H1 (cell line): ENCODE measurements around the gene CBFB. TPM values are rescaled to one million over a fixed set of nuclear protein-coding genes. Genes with fewer than 3 reads are reported as not detected.

Experiments
- GABPA ChIP-seq: IDR thresholded peaks from 2 replicates; pipeline ENCODE4 v1.6.1; 2011; ENCODE audit warnings: mild to moderate bottlenecking, low read length, moderate library complexity, borderline replicate concordance; ENCODE audit not compliant: insufficient read depth
- HDAC2 ChIP-seq, 2 experiments: fragments of 300-600 bp in 1 of 2; sonication (generic) in 1 of 2; IDR thresholded peaks; 2 replicates each; pipeline ENCODE4 v1.6.1; 2011 to 2012; ENCODE audit warnings: low read depth in 2 of 2, low read length in 2 of 2, mild to moderate bottlenecking in 2 of 2, moderate library complexity in 2 of 2, borderline replicate concordance in 1 of 2, inconsistent platforms in 1 of 2
- JUN ChIP-seq: IDR thresholded peaks from 2 replicates; pipeline ENCODE4 v1.6.1; 2011; ENCODE audit warnings: low read depth, mild to moderate bottlenecking, improper control_type of control experiment, low read length
- KDM1A ChIP-seq: fragments of 200-600, 300-600 bp; sonication (generic); IDR thresholded peaks from 2 replicates; pipeline ENCODE4 v1.7.1; 2016; ENCODE audit warnings: mild to moderate bottlenecking, low read length, borderline replicate concordance
- KDM4A ChIP-seq: IDR thresholded peaks from one replicate; pipeline ENCODE4 v1.7.1; 2012; ENCODE audit warnings: low read depth, mild to moderate bottlenecking, moderate library complexity, low read length, inconsistent platforms; ENCODE audit not compliant: severe bottlenecking
- RFX5 ChIP-seq: IDR thresholded peaks from 2 replicates; pipeline ENCODE4 v1.6.1; 2011; ENCODE audit warnings: low read depth, low read length, improper control_type of control experiment, borderline replicate concordance
- RXRA ChIP-seq: IDR thresholded peaks from 2 replicates; pipeline ENCODE4 v1.6.1; 2011; ENCODE audit warnings: low read depth, mild to moderate bottlenecking, low read length, moderate library complexity; ENCODE audit not compliant: insufficient read depth
- SP1 ChIP-seq: IDR thresholded peaks from 2 replicates; pipeline ENCODE4 v1.6.1; 2011; ENCODE audit warnings: low read depth, low read length
- SP2 ChIP-seq: IDR thresholded peaks from 2 replicates; pipeline ENCODE4 v1.6.1; 2012; ENCODE audit warnings: mild to moderate bottlenecking, low read length, inconsistent platforms
- SP4 ChIP-seq: IDR thresholded peaks from 2 replicates; pipeline ENCODE4 v1.6.1; 2012; ENCODE audit warnings: low read length, inconsistent platforms
- TAF7 ChIP-seq: optimal IDR thresholded peaks from 2 replicates; pipeline ENCODE3; 2011; ENCODE audit warnings: low read depth, mild to moderate bottlenecking, inconsistent platforms, low read length, moderate library complexity, borderline replicate concordance
- TBP ChIP-seq: IDR thresholded peaks from 2 replicates; pipeline ENCODE4 v1.6.1; 2011; ENCODE audit warnings: low read depth, low read length, improper control_type of control experiment
- YY1 ChIP-seq: IDR thresholded peaks from 2 replicates; pipeline ENCODE4 v1.6.1; 2011; ENCODE audit warnings: low read depth, mild to moderate bottlenecking, low read length
- ZNF274 ChIP-seq: IDR thresholded peaks from 2 replicates; pipeline ENCODE4 v1.7.0; 2012; ENCODE audit warnings: low read length, borderline replicate concordance; ENCODE audit errors: extremely low read depth
- polyA plus RNA-seq, 7 experiments: library from polyadenylated mRNA; depleted of rRNA in 3 of 7; stranded (reverse) in 5 of 7; unstranded in 2 of 7; fragments of >200 nt in 5 of 7; fragments of 200-250 nt in 2 of 7; gene quantifications; 1 replicate in 5 of 7; 2 replicates in 1 of 7; 4 replicates in 1 of 7; pipeline versions ENCODE4 v1.2.1 to v1.2.3, GENCODE V29; 2011 to 2013; ENCODE audit warnings: missing spikeins in 2 of 7, mixed read lengths in 2 of 7
- total RNA-seq: library from RNA; stranded (reverse); fragmentation: NEBNext Ultra II Directional; extraction: Animal tissue kit (Norgen Biotek cat#: 25700); gene quantifications from 2 replicates; pipeline ENCODE4 v1.2.1, GENCODE V29; 2021
- TF ChIP-seq, protein P1 (sequence below), 3 experiments: IDR thresholded peaks; 1 replicate in 2 of 3; 2 replicates in 1 of 3; pipeline versions ENCODE4 v1.5.1 to v1.6.1; 2011; ENCODE audit warnings: low read length in 3 of 3, mild to moderate bottlenecking in 3 of 3, inconsistent platforms in 2 of 3, low read depth in 1 of 3, moderate library complexity in 1 of 3; ENCODE audit not compliant: insufficient read depth in 1 of 3; ENCODE audit errors: control extremely low read depth in 1 of 3
- TF ChIP-seq, protein P2 (sequence below): IDR thresholded peaks from 2 replicates; pipeline ENCODE4 v1.6.1; 2012; ENCODE audit warnings: inconsistent platforms
- TF ChIP-seq, protein P3 (sequence below): IDR thresholded peaks from 2 replicates; pipeline ENCODE4 v1.6.1; 2011; ENCODE audit warnings: low read length, improper control_type of control experiment
- TF ChIP-seq, protein P4 (sequence below): IDR thresholded peaks from 2 replicates; pipeline ENCODE4 v1.6.1; 2012; ENCODE audit warnings: low read length, inconsistent platforms

Gene CBFB
- total and polyA plus RNA-seq, 2 of the 8 experiments (the other 6 are each of a cell fraction or from before 2014, with no cell fraction given): 11.5 to 31.6 TPM

DNA sequence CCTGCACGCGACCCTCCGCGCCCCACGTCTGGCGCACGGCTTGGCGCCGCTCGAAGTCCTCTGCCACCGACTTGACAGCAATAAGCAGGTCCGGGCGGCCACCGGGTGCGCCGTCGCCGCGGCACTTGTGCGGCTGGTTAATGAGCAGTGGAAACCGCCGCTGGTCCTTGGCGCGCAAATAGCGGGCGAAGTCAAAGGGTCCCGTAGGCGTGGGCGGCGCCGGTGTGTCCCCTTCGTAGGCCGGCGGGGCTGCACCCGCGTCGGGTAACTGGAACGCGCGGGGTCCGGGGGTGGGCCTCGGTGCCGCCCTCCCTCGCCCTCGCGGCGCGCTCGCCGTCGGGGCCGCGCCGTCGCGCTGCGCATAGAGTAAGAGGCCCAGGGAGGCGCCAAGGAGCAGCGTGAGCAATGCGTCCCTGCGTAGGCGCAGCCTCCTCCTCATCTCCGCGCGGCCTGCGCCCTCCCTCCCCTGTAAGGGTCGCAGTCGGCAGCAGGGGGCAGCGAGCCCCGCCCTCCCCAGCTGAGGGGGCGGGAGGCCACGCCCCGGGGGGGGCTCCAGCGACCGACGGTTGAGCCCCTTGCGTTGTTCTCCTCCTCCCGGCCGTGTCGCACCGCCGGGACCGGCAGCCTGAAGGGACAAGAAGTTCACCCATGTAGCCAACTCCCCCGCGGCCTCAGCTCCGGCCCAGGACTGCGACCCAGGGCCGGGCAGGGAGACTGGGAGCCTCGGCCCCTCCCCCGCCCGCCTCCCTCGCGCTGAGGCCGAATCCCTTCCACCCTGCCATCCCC lies 121.3 kb downstream of the CBFB start (continued):
- no peak for TF ChIP-seq JUN
- TF ChIP-seq TAF7: peak; percentile 14
- no peak for TF ChIP-seq HDAC2 (IDR thresholded peaks at IDR 0.05; ENCODE audit: borderline replicate concordance in 1 of 2, low read depth in 2 of 2, low read length in 2 of 2)
- TF ChIP-seq RXRA: no peak
- no peak for TF ChIP-seq ZNF274
- TF ChIP-seq, protein P1, sequence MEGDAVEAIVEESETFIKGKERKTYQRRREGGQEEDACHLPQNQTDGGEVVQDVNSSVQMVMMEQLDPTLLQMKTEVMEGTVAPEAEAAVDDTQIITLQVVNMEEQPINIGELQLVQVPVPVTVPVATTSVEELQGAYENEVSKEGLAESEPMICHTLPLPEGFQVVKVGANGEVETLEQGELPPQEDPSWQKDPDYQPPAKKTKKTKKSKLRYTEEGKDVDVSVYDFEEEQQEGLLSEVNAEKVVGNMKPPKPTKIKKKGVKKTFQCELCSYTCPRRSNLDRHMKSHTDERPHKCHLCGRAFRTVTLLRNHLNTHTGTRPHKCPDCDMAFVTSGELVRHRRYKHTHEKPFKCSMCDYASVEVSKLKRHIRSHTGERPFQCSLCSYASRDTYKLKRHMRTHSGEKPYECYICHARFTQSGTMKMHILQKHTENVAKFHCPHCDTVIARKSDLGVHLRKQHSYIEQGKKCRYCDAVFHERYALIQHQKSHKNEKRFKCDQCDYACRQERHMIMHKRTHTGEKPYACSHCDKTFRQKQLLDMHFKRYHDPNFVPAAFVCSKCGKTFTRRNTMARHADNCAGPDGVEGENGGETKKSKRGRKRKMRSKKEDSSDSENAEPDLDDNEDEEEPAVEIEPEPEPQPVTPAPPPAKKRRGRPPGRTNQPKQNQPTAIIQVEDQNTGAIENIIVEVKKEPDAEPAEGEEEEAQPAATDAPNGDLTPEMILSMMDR (IDR thresholded peaks at IDR 0.05; ENCODE audit: control extremely low read depth in 1 of 3, insufficient read depth in 1 of 3, low read depth in 1 of 3, low read length in 3 of 3): peak in 2 of 3 experiments; percentile 31 to 77; a peak in 2 of 4 replicates
- no peak for TF ChIP-seq TBP
- TF ChIP-seq YY1: no peak
- TF ChIP-seq KDM4A: peak; percentile 49
- no peak for TF ChIP-seq SP2
- no peak for TF ChIP-seq SP4
- 0 out of 2 replicates have a peak, but pooled peaks have one; percentile 37 for TF ChIP-seq SP1
- TF ChIP-seq GABPA: 0 out of 2 replicates have a peak, but pooled peaks have one; percentile 20
- TF ChIP-seq, protein P2, sequence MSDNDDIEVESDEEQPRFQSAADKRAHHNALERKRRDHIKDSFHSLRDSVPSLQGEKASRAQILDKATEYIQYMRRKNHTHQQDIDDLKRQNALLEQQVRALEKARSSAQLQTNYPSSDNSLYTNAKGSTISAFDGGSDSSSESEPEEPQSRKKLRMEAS: no peak; the same call in 1 of the 2 replicates
- TF ChIP-seq KDM1A: no peak; the same call in 1 of the 2 replicates
- TF ChIP-seq, protein P3, sequence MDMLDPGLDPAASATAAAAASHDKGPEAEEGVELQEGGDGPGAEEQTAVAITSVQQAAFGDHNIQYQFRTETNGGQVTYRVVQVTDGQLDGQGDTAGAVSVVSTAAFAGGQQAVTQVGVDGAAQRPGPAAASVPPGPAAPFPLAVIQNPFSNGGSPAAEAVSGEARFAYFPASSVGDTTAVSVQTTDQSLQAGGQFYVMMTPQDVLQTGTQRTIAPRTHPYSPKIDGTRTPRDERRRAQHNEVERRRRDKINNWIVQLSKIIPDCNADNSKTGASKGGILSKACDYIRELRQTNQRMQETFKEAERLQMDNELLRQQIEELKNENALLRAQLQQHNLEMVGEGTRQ: no peak
- no peak for TF ChIP-seq RFX5
- TF ChIP-seq, protein P4, sequence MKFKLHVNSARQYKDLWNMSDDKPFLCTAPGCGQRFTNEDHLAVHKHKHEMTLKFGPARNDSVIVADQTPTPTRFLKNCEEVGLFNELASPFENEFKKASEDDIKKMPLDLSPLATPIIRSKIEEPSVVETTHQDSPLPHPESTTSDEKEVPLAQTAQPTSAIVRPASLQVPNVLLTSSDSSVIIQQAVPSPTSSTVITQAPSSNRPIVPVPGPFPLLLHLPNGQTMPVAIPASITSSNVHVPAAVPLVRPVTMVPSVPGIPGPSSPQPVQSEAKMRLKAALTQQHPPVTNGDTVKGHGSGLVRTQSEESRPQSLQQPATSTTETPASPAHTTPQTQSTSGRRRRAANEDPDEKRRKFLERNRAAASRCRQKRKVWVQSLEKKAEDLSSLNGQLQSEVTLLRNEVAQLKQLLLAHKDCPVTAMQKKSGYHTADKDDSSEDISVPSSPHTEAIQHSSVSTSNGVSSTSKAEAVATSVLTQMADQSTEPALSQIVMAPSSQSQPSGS: no peak
